GM18867 (cell line): ENCODE data around the gene PRF1.

Experiments
- ATAC-seq: cut with Tn5 transposase; IDR thresholded peaks from one replicate; pipeline ENCODE4 v1.9.1; 2021; ENCODE audit warnings: mild to moderate bottlenecking, moderate library complexity; ENCODE audit not compliant: unreplicated experiment

PRF1 gene

GRCh38 chr10:70561558-70561957 lies 41.0 kb downstream of the PRF1 start:
- ATAC-seq: no peak

- no peak for ATAC-seq
These were observed 41.5 kb downstream of the PRF1 start for GRCh38 chr10:70561070-70561469.

- ATAC-seq: no peak
These were observed 42.0 kb downstream of the PRF1 start for GRCh38 chr10:70560511-70560941.

- ATAC-seq: no peak
These were observed 42.7 kb downstream of the PRF1 start for GRCh38 chr10:70559861-70560260.

GRCh38 chr10:70558871-70559810 lies 43.4 kb downstream of the PRF1 start:
- peak; percentile 79 for ATAC-seq

GRCh38 chr10:70558295-70558694 lies 44.2 kb downstream of the PRF1 start:
- ATAC-seq: no peak

GRCh38 chr10:70557876-70558275 lies 44.7 kb downstream of the PRF1 start:
- no peak for ATAC-seq

GRCh38 chr10:70557086-70557845 lies 45.3 kb downstream of the PRF1 start:
- no peak for ATAC-seq

GRCh38 chr10:70555371-70555770 lies 47.2 kb downstream of the PRF1 start:
- no peak for ATAC-seq

- ATAC-seq: no peak
These were observed 50.0 kb downstream of the PRF1 start for GRCh38 chr10:70552586-70552985.

- no peak for ATAC-seq
These were observed 50.5 kb downstream of the PRF1 start for GRCh38 chr10:70551971-70552422.

GRCh38 chr10:70551466-70551865 lies 51.1 kb downstream of the PRF1 start:
- ATAC-seq: no peak

GRCh38 chr10:70550459-70550858 lies 52.1 kb downstream of the PRF1 start:
- no peak for ATAC-seq

GRCh38 chr10:70549962-70550458 lies 52.5 kb downstream of the PRF1 start:
- peak; percentile 50 for ATAC-seq

- ATAC-seq: no peak
These were observed 53.1 kb downstream of the PRF1 start for GRCh38 chr10:70549351-70549961.
